GM10266 (cell line): ENCODE measurements around the gene ZBTB46.
A peak's percentile ranks its signal among the peaks of the same experiment; 100 is the strongest.

Source experiments
- DNase-seq: peaks from one replicate; pipeline ENCODE4 v3.0.0; 2012; ENCODE audit errors: extremely low spot score
- TF ChIP-seq, protein P1 (sequence below): IDR thresholded peaks from 2 replicates; pipeline ENCODE4 v1.5.1; 2012; ENCODE audit warnings: mild to moderate bottlenecking, low read depth; ENCODE audit not compliant: control insufficient read depth, insufficient read depth; ENCODE audit errors: missing control alignments

ZBTB46 gene

GRCh38 chr20:63839620-63840019 lies 8.6 kb upstream of the ZBTB46 start:
- DNase-seq: no peak
- TF ChIP-seq, protein P1, sequence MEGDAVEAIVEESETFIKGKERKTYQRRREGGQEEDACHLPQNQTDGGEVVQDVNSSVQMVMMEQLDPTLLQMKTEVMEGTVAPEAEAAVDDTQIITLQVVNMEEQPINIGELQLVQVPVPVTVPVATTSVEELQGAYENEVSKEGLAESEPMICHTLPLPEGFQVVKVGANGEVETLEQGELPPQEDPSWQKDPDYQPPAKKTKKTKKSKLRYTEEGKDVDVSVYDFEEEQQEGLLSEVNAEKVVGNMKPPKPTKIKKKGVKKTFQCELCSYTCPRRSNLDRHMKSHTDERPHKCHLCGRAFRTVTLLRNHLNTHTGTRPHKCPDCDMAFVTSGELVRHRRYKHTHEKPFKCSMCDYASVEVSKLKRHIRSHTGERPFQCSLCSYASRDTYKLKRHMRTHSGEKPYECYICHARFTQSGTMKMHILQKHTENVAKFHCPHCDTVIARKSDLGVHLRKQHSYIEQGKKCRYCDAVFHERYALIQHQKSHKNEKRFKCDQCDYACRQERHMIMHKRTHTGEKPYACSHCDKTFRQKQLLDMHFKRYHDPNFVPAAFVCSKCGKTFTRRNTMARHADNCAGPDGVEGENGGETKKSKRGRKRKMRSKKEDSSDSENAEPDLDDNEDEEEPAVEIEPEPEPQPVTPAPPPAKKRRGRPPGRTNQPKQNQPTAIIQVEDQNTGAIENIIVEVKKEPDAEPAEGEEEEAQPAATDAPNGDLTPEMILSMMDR: no peak

DNA sequence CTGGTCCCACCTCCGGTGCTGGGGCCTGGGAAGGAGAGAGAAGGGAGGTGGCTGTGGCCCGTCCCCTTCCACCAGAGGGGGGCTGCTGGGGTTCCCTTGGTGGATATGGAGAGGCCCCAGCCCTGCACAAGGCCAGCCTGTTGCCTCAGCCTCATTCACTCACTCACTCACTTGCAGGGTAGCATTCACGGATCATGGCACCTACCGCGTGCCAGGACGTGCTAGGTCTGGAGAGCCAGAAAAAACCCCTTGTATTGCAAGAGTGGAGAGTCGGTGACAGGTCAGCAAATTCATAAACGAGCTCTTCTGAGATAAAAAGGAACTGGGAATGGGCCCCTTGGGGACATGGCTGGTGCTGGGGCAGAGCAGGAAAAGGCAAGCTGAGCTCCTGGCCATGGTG lies 6.4 kb upstream of the ZBTB46 start:
- DNase-seq: no peak
- TF ChIP-seq, protein P1: no peak

DNA sequence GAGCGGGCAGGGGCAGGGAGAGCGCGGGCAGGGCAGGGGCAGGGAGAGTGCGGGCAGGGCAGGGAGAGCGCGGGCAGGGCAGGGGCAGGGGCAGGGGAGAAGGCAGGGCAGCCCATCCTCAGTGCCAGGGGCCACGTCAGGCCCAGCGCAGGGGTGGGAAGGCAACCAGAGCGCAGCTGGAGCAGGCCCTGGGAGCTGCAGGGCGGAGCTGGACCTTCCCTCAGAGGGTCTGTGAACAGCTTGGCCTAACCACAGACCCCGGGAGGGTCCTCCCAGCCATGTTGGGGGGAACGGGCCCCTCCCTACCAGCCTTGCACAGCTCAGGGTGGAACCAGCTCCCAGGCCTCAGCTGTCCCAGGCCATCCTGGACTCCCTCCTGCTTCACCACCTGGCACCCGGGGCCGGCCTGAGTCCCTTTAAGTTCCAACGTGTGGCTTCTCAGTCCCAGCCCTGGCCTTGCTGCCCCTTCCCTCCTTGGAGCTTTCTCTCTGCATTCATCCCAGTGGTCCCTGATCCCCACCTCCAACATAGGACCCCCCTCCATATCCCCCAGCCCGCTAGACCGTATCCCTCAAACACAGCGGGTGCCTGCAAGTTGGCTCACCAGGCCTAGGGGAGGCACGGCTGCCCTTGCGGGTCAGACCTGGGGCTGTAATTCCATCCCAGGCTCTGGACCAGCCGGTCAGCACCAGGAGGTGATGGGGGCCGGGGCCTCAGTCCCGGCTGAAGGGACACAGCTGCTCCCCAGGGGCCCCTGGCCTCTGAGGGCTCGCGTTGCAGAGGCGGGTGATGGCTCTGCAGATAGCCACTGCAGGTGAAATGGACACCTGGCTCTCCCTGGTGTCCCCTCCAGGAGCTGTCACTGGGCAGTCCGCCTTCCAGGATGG lies 5.6 kb upstream of the ZBTB46 start:
- TF ChIP-seq, protein P1: no peak
- DNase-seq: no peak

DNA sequence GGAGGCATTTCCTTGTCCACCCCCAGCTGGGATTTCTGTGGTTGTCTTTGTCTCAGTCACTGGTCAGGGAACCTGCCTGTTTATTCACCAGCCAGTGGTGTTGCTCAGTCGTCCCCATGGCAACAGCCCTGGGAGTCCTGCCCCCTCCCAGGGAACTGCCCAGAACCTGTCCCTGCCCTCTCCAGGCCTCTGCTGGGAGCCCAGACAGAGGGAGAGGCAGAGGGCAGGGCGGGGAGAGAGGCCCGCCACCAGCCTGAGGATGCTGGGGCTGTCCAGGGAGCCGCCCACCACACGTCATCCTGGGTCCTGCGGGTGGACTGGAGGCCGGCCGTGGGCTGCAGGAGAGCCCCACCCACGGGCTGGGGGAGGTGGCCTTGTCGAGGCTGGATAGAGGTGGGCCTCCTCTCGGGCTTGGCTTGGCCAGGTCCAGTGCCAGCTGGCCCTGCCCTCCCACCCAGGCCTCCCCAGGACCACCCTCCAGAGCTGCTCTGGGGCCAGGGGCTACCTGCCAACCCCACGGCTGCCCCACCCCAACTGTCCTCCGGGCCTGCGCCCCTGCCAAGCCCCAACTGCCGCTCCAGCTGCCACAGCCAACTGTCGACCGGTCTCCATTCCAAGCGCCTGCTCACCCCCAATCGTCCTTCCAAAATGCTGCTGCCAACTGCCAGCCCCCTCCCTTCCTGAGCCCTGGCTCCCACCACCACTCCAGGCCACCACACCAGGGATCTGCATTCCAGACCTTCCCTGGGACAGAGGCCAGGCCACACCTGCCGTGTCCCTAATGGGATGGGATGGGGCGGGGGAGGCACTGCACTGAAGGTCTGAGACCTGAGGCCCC lies 4.2 kb upstream of the ZBTB46 start:
- DNase-seq: peak; percentile 82
- TF ChIP-seq, protein P1: no peak

- TF ChIP-seq, protein P1: no peak
- DNase-seq: no peak
Observed at GRCh38 chr20:63834491-63834880, 3.4 kb upstream of the ZBTB46 start.

DNA sequence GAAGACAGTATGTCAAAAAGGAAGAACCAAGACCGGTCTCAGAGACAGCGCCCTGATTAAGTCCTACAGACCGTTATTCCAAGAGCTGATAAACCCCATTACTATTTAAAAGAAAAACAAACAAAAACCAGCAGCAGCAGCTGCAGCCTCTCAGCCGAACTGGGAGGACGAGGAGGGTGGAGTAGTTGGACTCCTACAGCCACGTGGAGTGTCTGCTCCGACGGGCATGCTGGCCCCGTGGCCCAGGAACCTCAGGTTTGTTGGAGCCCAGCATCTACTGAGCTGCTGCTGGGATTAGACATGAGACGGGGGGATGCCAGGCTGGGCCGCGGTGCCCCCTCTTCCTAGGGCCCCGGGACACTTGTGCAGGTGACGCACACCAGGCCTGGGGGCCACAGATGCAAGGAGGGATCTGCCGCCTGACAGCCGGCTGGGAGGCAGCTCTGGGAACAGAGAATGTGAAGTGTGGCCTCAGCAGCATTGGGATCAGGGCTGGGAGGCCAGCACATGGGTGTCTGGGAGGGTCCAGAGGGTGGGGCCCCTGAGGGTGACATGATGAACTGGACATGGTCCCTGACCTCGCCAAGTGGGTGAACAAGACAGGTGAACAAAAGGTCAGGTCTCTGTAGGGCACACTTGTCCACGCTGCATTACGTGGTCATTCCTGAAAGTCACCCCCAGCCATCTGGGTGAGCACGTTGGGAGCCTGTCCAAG lies 2.9 kb upstream of the ZBTB46 start:
- TF ChIP-seq, protein P1: no peak
- no peak for DNase-seq
